ENCODE results near the gene MYO19.

MYO19 gene

GRCh38 chr17:36469733-36470132 lies 64.9 kb downstream of the MYO19 start:
- Histone ChIP-seq H3K4me1 (ENCODE audit: control insufficient read depth in 1 of 2, insufficient read depth in 1 of 2, low read depth in 1 of 2, low read length in 1 of 2) (no peaks in the 10 kb centered on the region), H3K36me3 (no peaks in the 10 kb centered on the region), H3K4me3 (ENCODE audit: low read depth in 1 of 2, low read length in 1 of 2) (no peak overlapping the region), H3K27me3 (peaks cover 99% of the 10 kb centered on the region), H3K9me3 (no peaks in the 10 kb centered on the region), H3K27ac (no peak overlapping the region)
- TF ChIP-seq CTCF (IDR thresholded peaks at IDR 0.05) = no peak

- TF ChIP-seq CTCF (IDR thresholded peaks at IDR 0.05) = no peak
Measured at GRCh38 chr17:36468903-36469635, 65.6 kb downstream of the MYO19 start.

GRCh38 chr17:36464765-36465088 lies 69.9 kb downstream of the MYO19 start:
- no peak overlapping the region for H3K4me3 ChIP-seq (ENCODE audit: low read depth in 1 of 2, low read length in 1 of 2)
- H3K27ac ChIP-seq = no peak overlapping the region
- no peaks in the 10 kb centered on the region for H3K4me1 ChIP-seq (ENCODE audit: control insufficient read depth in 1 of 2, insufficient read depth in 1 of 2, low read depth in 1 of 2, low read length in 1 of 2)
- H3K9me3 ChIP-seq = no peaks in the 10 kb centered on the region
- H3K27me3 ChIP-seq = peaks cover 97% of the 10 kb centered on the region
- no peaks in the 10 kb centered on the region for H3K36me3 ChIP-seq
- no peak for TF ChIP-seq CTCF (IDR thresholded peaks at IDR 0.05)

More at GRCh38 chr17:36468903-36469635, 65.6 kb downstream of the MYO19 start:
- H3K27ac ChIP-seq = no peak overlapping the region
- H3K4me3 ChIP-seq (ENCODE audit: low read depth in 1 of 2, low read length in 1 of 2) = no peak overlapping the region
- H3K4me1 ChIP-seq (ENCODE audit: control insufficient read depth in 1 of 2, insufficient read depth in 1 of 2, low read depth in 1 of 2, low read length in 1 of 2) = no peaks in the 10 kb centered on the region
- peaks cover 99% of the 10 kb centered on the region for H3K27me3 ChIP-seq
- no peaks in the 10 kb centered on the region for H3K9me3 ChIP-seq
- no peaks in the 10 kb centered on the region for H3K36me3 ChIP-seq

GRCh38 chr17:36463916-36464764 lies 70.5 kb downstream of the MYO19 start:
- H3K27ac ChIP-seq = no peak overlapping the region
- no peak overlapping the region for H3K4me3 ChIP-seq (ENCODE audit: low read depth in 1 of 2, low read length in 1 of 2)
- H3K36me3 ChIP-seq = no peaks in the 10 kb centered on the region
- no peak for TF ChIP-seq CTCF (IDR thresholded peaks at IDR 0.05)
- H3K9me3 ChIP-seq = no peaks in the 10 kb centered on the region
- peaks cover 97% of the 10 kb centered on the region for H3K27me3 ChIP-seq
- no peaks in the 10 kb centered on the region for H3K4me1 ChIP-seq (ENCODE audit: control insufficient read depth in 1 of 2, insufficient read depth in 1 of 2, low read depth in 1 of 2, low read length in 1 of 2)

DNA sequence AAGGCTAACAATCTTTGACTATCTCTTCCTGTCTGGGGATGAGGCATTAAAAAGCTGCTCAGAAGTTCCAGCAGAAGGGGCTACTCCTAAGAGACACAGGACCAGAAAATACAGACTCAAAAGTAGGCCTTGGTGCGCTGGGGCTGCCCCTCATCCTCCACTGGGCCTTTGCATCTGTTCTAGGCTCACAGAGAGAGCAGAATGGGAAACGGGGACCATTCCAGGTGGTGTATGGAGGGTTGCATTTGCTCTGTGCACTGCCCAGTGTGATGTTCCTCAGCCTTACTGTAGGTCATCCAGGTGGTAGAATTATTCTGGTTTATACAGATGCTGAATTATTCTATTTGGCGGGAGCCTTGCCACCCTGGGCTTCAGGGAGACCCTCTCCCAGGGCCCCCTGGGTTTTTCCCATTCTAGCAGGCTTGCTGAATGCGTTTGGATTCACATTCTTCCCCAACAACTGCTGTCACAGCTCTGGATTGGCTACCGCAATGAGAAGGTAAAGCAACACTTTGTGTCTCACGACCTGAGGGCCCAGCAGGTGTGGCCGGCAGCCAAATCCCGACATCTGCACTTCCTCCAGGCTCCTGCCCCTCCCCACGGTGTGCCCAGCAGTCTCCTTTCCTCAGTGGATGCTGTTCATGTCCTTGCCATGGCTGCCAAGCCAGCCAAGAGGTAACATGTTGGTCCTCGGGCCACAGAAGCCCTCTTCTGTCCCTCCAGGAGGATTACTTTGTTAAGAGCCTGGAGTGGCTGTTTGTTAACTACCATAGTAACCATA lies 73.1 kb downstream of the MYO19 start:
- no peak overlapping the region for H3K4me3 ChIP-seq (ENCODE audit: low read depth in 1 of 2, low read length in 1 of 2)
- TF ChIP-seq CTCF (IDR thresholded peaks at IDR 0.05) = no peak

More for the DNA sequence above, 73.1 kb downstream of the MYO19 start:
- Histone ChIP-seq H3K9me3 (no peaks in the 10 kb centered on the region), H3K36me3 (no peaks in the 10 kb centered on the region), H3K4me1 (ENCODE audit: control insufficient read depth in 1 of 2, insufficient read depth in 1 of 2, low read depth in 1 of 2, low read length in 1 of 2) (no peaks in the 10 kb centered on the region), H3K27me3 (peaks cover 72% of the 10 kb centered on the region), H3K27ac (no peak overlapping the region)

Measured in neutrophil (primary cell).